CD4-positive, alpha-beta T cell (primary cell): ENCODE measurements around the gene DNAH11. TPM values are rescaled to one million over a fixed set of nuclear protein-coding genes. Genes with fewer than 3 reads are reported as not detected.

Experiments used
- ATAC-seq: fragments of 200-7000 bp; cut with Tn5 transposase; one replicate; pipeline ENCODE4 v1.10.0; 2022; ENCODE audit warnings: mild to moderate bottlenecking; ENCODE audit not compliant: poor library complexity
- CTCF ChIA-PET: fragments of 350-600 bp; sonication (Branson Sonifier 250); formaldehyde crosslinking; loops from one replicate; lab custom pipeline; 2021; ENCODE audit warnings: antibody characterized with exemption, inconsistent platforms; lab: Charles Lee
- POLR2A ChIA-PET: fragments of 350-600 bp; sonication (Branson Sonifier 250); formaldehyde crosslinking; loops from one replicate; lab custom pipeline; 2021; ENCODE audit warnings: antibody characterized with exemption, inconsistent platforms; lab: Charles Lee
- DNase-seq, 14 experiments: peaks; one replicate each; pipeline ENCODE4 v3.0.0-alpha.2; 2013 to 2020; ENCODE audit warnings: mixed read lengths in 2 of 14
- H3K27ac ChIP-seq, 2 donors: one replicate each; pipeline versions ENCODE4 v1.5.1 to v1.7.0; 2013; ENCODE audit warnings: low read length in 2 of 2, low read depth in 1 of 2, mild to moderate bottlenecking in 1 of 2
- H3K27me3 ChIP-seq, 2 experiments: 1 replicate in 1 of 2; 2 replicates in 1 of 2; pipeline versions ENCODE4 v1.6.1 to v1.7.0; 2013; ENCODE audit warnings: low read length in 2 of 2, control low read depth in 1 of 2, mild to moderate bottlenecking in 1 of 2, moderate library complexity in 1 of 2; ENCODE audit not compliant: insufficient read depth in 2 of 2, control insufficient read depth in 1 of 2
- H3K36me3 ChIP-seq: one replicate; pipeline ENCODE4 v1.6.1; 2013; ENCODE audit warnings: low read length, control low read depth; ENCODE audit not compliant: insufficient read depth
- H3K4me1 ChIP-seq: one replicate; pipeline ENCODE4 v1.6.1; 2013; ENCODE audit warnings: low read length, control low read depth; ENCODE audit not compliant: insufficient read depth
- H3K4me3 ChIP-seq: one replicate; pipeline ENCODE4 v1.5.1; 2013; ENCODE audit warnings: mild to moderate bottlenecking, low read length, moderate library complexity
- H3K9me3 ChIP-seq, 2 experiments: 1 replicate in 1 of 2; 2 replicates in 1 of 2; pipeline versions ENCODE4 v1.6.1 to v1.7.0; 2013; ENCODE audit warnings: low read length in 2 of 2, mild to moderate bottlenecking in 2 of 2, control low read depth in 1 of 2, moderate library complexity in 1 of 2; ENCODE audit not compliant: control insufficient read depth in 1 of 2, insufficient read depth in 1 of 2
- H3K27ac Mint-ChIP-seq: one replicate; pipeline ENCODE4 v1.8.0; 2020; ENCODE audit warnings: mixed read lengths
- H3K27me3 Mint-ChIP-seq: one replicate; pipeline ENCODE4 v1.8.0; 2021; ENCODE audit warnings: mixed read lengths
- H3K36me3 Mint-ChIP-seq: one replicate; pipeline ENCODE4 v1.8.0; 2021; ENCODE audit warnings: low read depth, mixed read lengths
- H3K4me1 Mint-ChIP-seq: one replicate; pipeline ENCODE4 v1.8.0; 2021; ENCODE audit warnings: low read depth, mixed read lengths
- H3K4me3 Mint-ChIP-seq: one replicate; pipeline ENCODE4 v1.8.0; 2020; ENCODE audit warnings: mild to moderate bottlenecking, mixed read lengths
- H3K9me3 Mint-ChIP-seq: one replicate; pipeline ENCODE4 v1.8.0; 2020; ENCODE audit warnings: mixed read lengths
- CTCF ChIP-seq: fragments of 200-600 bp; IDR thresholded peaks from one replicate; pipeline ENCODE4 v1.8.0; 2022; ENCODE audit warnings: antibody characterized with exemption, mild to moderate bottlenecking
- intact Hi-C, 2 experiments: fragments of 100-400 bp; cut with DNase I in 1 of 2; cut with micrococcal nuclease in 1 of 2; formaldehyde crosslinking; loops; one replicate each; pipeline versions ENCODE4 v1.15.1 to v1.9.0; 2023 to 2025; cut with DNase I, micrococcal nuclease
- total RNA-seq, 174 experiments: library from RNA in 2 of 174; stranded (reverse) in 2 of 174; gene quantifications; one replicate each; pipeline ENCODE4 v1.2.3 and lab custom pipeline; 2021 to 2026

Gene DNAH11
- total RNA-seq, 2 experiments from 2014 or later = 0.11 TPM; not detected in 1

- no peak for TF ChIP-seq CTCF
Measured at GRCh38 chr7:21500117-21500832, 42.6 kb upstream of the DNAH11 start.

GRCh38 chr7:21504021-21504420, 38.8 kb upstream of the DNAH11 start:
- no peak overlapping the region for H3K27ac ChIP-seq
- H3K36me3 Mint-ChIP-seq = peaks cover 97% of the 10 kb centered on the region
- H3K4me3 ChIP-seq = no peak overlapping the region
- DNase-seq (no peak), ATAC-seq (no peak)
- CTCF ChIA-PET = no interaction called here
- no peak overlapping the region for H3K4me3 Mint-ChIP-seq
- H3K27me3 ChIP-seq = no peaks in the 10 kb centered on the region
- no peak overlapping the region for H3K27ac Mint-ChIP-seq
- peaks cover 48% of the 10 kb centered on the region for H3K36me3 ChIP-seq
- intact Hi-C loops = no loop called here
- H3K4me1 Mint-ChIP-seq = no peaks in the 10 kb centered on the region
- POLR2A ChIA-PET = no interaction called here
- H3K9me3 ChIP-seq = peaks cover 7 to 25% of the 10 kb centered on the region in 2 experiments
- H3K27me3 Mint-ChIP-seq = no peaks in the 10 kb centered on the region
- H3K9me3 Mint-ChIP-seq = peaks cover 13% of the 10 kb centered on the region
- no peak for TF ChIP-seq CTCF
- no peaks in the 10 kb centered on the region for H3K4me1 ChIP-seq

More at GRCh38 chr7:21500117-21500832, 42.6 kb upstream of the DNAH11 start:
- Mint-ChIP-seq H3K4me3 (no peak overlapping the region), H3K27ac (no peak overlapping the region), H3K9me3 (peaks cover 4% of the 10 kb centered on the region), H3K4me1 (no peaks in the 10 kb centered on the region), H3K27me3 (no peaks in the 10 kb centered on the region), H3K36me3 (peaks cover 96% of the 10 kb centered on the region)
- CTCF ChIA-PET = no interaction called here
- no peaks in the 10 kb centered on the region for H3K27me3 ChIP-seq
- POLR2A ChIA-PET = no interaction called here
- DNase-seq = no peak
- intact Hi-C loops = no loop called here
- H3K36me3 ChIP-seq = peaks cover 25% of the 10 kb centered on the region
- no peak for ATAC-seq
- no peaks in the 10 kb centered on the region for H3K4me1 ChIP-seq
- H3K9me3 ChIP-seq = peaks cover 3 to 11% of the 10 kb centered on the region in 2 experiments
- H3K4me3 ChIP-seq = no peak overlapping the region
- H3K27ac ChIP-seq = no peak overlapping the region

GRCh38 chr7:21507627-21508343, 35.1 kb upstream of the DNAH11 start:
- Mint-ChIP-seq H3K27me3 (no peaks in the 10 kb centered on the region), H3K4me3 (no peak overlapping the region), H3K9me3 (peaks cover 10% of the 10 kb centered on the region), H3K27ac (no peak overlapping the region), H3K4me1 (no peaks in the 10 kb centered on the region), H3K36me3 (peaks cover 90% of the 10 kb centered on the region)
- ChIA-PET CTCF (interaction anchor here (0.6 to 1.0 kb wide), 2 partner anchors 81 to 244 kb away, joined by 3 read pairs; no protein-coding TSS in a partner anchor), POLR2A (no interaction called here)
- ATAC-seq (no peak), DNase-seq (peak in 6 of 14 experiments; percentile 3 to 53 (median 38))
- no peak overlapping the region for H3K27ac ChIP-seq
- no peaks in the 10 kb centered on the region for H3K4me1 ChIP-seq
- H3K27me3 ChIP-seq = no peaks in the 10 kb centered on the region
- no peak overlapping the region for H3K4me3 ChIP-seq
- H3K9me3 ChIP-seq = peaks cover 7 to 25% of the 10 kb centered on the region in 2 experiments
- TF ChIP-seq CTCF = peak; percentile 40
- peaks cover 55% of the 10 kb centered on the region for H3K36me3 ChIP-seq
- intact Hi-C loops = loop anchor here (2.0 kb wide), 2 partner anchors 247 to 251 kb away; no protein-coding TSS in a partner anchor
